Heart left ventricle (tissue), 16 donors: ENCODE results near the gene ELOVL1. TPM values are rescaled to one million over a fixed set of nuclear protein-coding genes. Genes with fewer than 3 reads are reported as not detected.

Experiments used
- ATAC-seq, 4 donors: fragments of 200-7000 bp; cut with Tn5 transposase; one replicate each; pipeline ENCODE4 v1.9.1; 2020 to 2022; ENCODE audit warnings: moderate library complexity in 4 of 4, mild to moderate bottlenecking in 3 of 4, moderate number of reproducible peaks in 1 of 4
- DNase-seq, 5 donors: peaks; one replicate each; pipeline ENCODE4 v3.0.0-alpha.2; 2020
- H3K27ac ChIP-seq, 12 donors: fragments of 200-600 bp; sonication (generic) in 4 of 12; one replicate each; pipeline versions ENCODE4 v1.5.0 to v1.8.0; 2016 to 2022; ENCODE audit warnings: mild to moderate bottlenecking in 2 of 12
- H3K27me3 ChIP-seq, 9 donors: fragments of 200-600 bp; sonication (generic) in 2 of 9; one replicate each; pipeline versions ENCODE4 v1.5.1 to v1.8.0; 2016 to 2022; ENCODE audit warnings: mild to moderate bottlenecking in 3 of 9
- H3K36me3 ChIP-seq, 9 donors: fragments of 200-600 bp; sonication (generic) in 2 of 9; one replicate each; pipeline versions ENCODE4 v1.5.0 to v1.8.0; 2018 to 2022; ENCODE audit warnings: mild to moderate bottlenecking in 2 of 9
- H3K4me1 ChIP-seq, 12 donors: fragments of 200-600 bp; sonication (generic) in 4 of 12; one replicate each; pipeline versions ENCODE4 v1.5.0 to v1.8.0; 2016 to 2022; ENCODE audit warnings: mild to moderate bottlenecking in 3 of 12
- H3K4me3 ChIP-seq, 12 donors: fragments of 200-600 bp; sonication (generic) in 4 of 12; one replicate each; pipeline versions ENCODE4 v1.5.0 to v1.8.0; 2017 to 2022; ENCODE audit warnings: mild to moderate bottlenecking in 9 of 12, moderate library complexity in 4 of 12
- H3K9me3 ChIP-seq, 12 donors: fragments of 200-600 bp; sonication (generic) in 4 of 12; one replicate each; pipeline versions ENCODE4 v1.5.0 to v1.8.0; 2016 to 2022; ENCODE audit warnings: mild to moderate bottlenecking in 1 of 12
- POLR2A ChIP-seq, 2 donors: fragments of 450-650 bp; IDR thresholded peaks; one replicate each; pipeline ENCODE4 v1.6.1; 2017; ENCODE audit warnings: antibody characterized with exemption in 2 of 2, mild to moderate bottlenecking in 2 of 2, moderate library complexity in 2 of 2
- WGBS, 4 donors: extraction: QIAGEN DNeasy Blood & Tissue Kit in 2 of 4; methylation state at CpG; one replicate each; pipeline versions ENCODE4 v1.1.5 to v1.1.7; 2013 to 2018; 5-methylcytosine and 5-hydroxymethylcytosine counted together
- intact Hi-C, 10 donors: fragments of 100-400 bp; cut with DNase I; formaldehyde crosslinking; loops; one replicate each; pipeline versions ENCODE4 v1.11.1 to v1.14.2; 2022
- polyA plus RNA-seq, 2 donors: library from polyadenylated mRNA; stranded (reverse); fragments of 200-250 nt; gene quantifications; one replicate each; pipeline ENCODE4 v1.2.3, GENCODE V29; 2013
- total RNA-seq, 9 donors: library from RNA; depleted of rRNA in 2 of 9; stranded (reverse); fragments of >200 nt in 2 of 9; fragmentation: NEBNext Ultra II Directional in 3 of 9; extraction: Animal tissue kit (Norgen Biotek cat#: 25700) in 3 of 9; gene quantifications; one replicate each; pipeline versions ENCODE4 v1.1.0 to v1.2.4, GENCODE V29; 2016 to 2023
- TF ChIP-seq, protein P1 (sequence below), 12 donors: fragments of 200-600 bp; sonication (generic) in 4 of 12; IDR thresholded peaks; one replicate each; pipeline versions ENCODE4 v1.5.0 to v1.8.0; 2018 to 2022; ENCODE audit warnings: antibody characterized with exemption in 12 of 12, mild to moderate bottlenecking in 5 of 12
- donor health status: ischemic (EF 13 %, LVEDD 7.1; RV severe dilation, severe dysfunction).
- donor health status: healthy with polysubstance abuse.
- donor health status: DM: no; HTN: yes; CAD: no.
- donor health status: DM: no; HTN: no; CAD: no.
- donor health status: ischemic (EF 25% LVEDD 6.9; RV normal size, moderate dysfunction).
- donor health status: ischemic (EF 25% LVEDD 5.7; RV mildly dilated, moderate dysfunction).
- donor health status: healthy.
- donor health status: DM: yes; HTN: yes; CAD: no.
- donor health status: ischemic (EF 35%, LVEDD 5.7; RV mildly dilated, moderate dysfunction).
- donor health status: nonischemic (EF 11% LVEDD 7.7; RV severe dilation, severe dysfunction).
- donor health status: DM: yes; HTN: yes; CAD: no.
- donor health status: PGD.
- donor health status: ischemic (EF 29% LVEDD 5.4; RV normal size, mild dysfunction).
- donor health status: nonischemic (EF 23%, LVEDD 6.1; RV moderate dilation, normal function).

Gene ELOVL1
- total and polyA plus RNA-seq, 11 donors = 22.1 to 93.4 (median 33.6) TPM

DNA sequence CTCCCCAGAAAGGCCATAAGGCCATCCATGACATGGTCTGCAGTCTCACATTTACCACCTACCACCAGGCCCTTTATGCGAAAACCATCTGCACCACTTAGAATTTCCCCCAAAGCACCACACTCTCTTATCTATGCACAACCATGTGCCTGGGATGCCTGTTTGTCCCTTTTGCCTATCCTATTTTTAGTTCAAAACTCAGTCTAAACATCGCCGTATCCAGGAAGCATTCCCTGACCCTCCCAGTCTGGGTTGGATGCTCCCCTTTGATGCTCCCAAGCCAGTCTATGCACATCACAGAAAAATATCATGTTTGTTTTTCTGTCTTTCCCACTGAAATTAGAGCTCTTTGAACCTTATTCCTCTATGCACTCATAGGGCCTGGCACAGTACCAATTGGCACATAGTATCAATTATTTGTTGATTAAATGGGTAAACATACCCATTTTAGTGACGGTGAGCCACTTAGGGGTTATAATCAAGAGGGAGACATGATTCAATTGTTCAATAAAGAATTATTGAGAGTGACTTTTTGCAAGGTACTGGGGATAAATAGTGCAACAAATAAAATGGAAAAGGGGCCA is 23.5 kb downstream of the ELOVL1 start:
- H3K27me3 ChIP-seq = no peaks in the 10 kb centered on the region
- DNase-seq (peak in 4 of 5 donors; percentile 40 to 62 (median 50)), ATAC-seq (peak; percentile 65 to 82 (median 68))
- TF ChIP-seq, protein P1, sequence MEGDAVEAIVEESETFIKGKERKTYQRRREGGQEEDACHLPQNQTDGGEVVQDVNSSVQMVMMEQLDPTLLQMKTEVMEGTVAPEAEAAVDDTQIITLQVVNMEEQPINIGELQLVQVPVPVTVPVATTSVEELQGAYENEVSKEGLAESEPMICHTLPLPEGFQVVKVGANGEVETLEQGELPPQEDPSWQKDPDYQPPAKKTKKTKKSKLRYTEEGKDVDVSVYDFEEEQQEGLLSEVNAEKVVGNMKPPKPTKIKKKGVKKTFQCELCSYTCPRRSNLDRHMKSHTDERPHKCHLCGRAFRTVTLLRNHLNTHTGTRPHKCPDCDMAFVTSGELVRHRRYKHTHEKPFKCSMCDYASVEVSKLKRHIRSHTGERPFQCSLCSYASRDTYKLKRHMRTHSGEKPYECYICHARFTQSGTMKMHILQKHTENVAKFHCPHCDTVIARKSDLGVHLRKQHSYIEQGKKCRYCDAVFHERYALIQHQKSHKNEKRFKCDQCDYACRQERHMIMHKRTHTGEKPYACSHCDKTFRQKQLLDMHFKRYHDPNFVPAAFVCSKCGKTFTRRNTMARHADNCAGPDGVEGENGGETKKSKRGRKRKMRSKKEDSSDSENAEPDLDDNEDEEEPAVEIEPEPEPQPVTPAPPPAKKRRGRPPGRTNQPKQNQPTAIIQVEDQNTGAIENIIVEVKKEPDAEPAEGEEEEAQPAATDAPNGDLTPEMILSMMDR (IDR thresholded peaks at IDR 0.05) = no peak
- TF ChIP-seq POLR2A (IDR thresholded peaks at IDR 0.05) = no peak
- no peaks in the 10 kb centered on the region for H3K36me3 ChIP-seq
- no peak overlapping the region for H3K4me3 ChIP-seq
- H3K4me1 ChIP-seq = peaks cover 0 to 54% (median 27%) of the 10 kb centered on the region in 12 donors
- peak overlapping the region; percentile 74 to 97 (median 92) for H3K27ac ChIP-seq
- H3K9me3 ChIP-seq = no peaks in the 10 kb centered on the region
- 13 to 26% (median 25%) methylated on average over 4 of the region's 4 CpGs for WGBS, 4 donors
- intact Hi-C loops = loop anchor here in 2 of 10 donors (2.0 to 5.0 kb wide), 2 partner anchors 42 kb away; partner anchors contain the start of gene TIE1 (in 1 of the 2)

DNA sequence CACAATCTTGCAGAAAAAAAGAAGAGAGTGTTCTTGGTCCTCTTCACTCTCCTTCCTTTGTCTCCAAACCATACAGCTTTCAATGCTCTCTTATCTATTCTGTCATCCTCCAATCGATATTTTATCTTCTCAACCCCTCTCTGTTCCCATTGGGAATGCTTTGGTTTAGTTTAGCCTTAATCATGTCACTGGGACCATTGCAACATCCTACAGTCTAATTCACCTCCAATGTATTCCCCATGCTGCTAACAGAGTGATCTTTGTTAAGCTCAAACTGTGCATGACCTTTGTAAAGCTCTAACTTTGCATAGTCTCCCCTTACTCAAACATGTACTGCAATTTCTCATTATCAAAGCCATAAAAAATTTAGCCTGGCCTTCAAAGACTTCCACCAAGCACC is 27.3 kb downstream of the ELOVL1 start:
- H3K27me3 ChIP-seq = no peaks in the 10 kb centered on the region
- TF ChIP-seq POLR2A (IDR thresholded peaks at IDR 0.05) = no peak
- TF ChIP-seq, protein P1 (IDR thresholded peaks at IDR 0.05) = no peak
- ATAC-seq (no peak), DNase-seq (no peak)
- peaks cover 0 to 26% (median 16%) of the 10 kb centered on the region in 12 donors for H3K4me1 ChIP-seq
- intact Hi-C loops = loop anchor here in 1 of 10 donors (5.0 kb wide), 1 partner anchor 38 kb away; the partner anchor contains the start of gene TIE1
- H3K27ac ChIP-seq = no peak overlapping the region
- H3K4me3 ChIP-seq = no peak overlapping the region
- WGBS, 4 donors = 46 to 65% (median 62%) methylated on average over 1 of the region's 1 CpG
- no peaks in the 10 kb centered on the region for H3K36me3 ChIP-seq
- H3K9me3 ChIP-seq = no peaks in the 10 kb centered on the region

DNA sequence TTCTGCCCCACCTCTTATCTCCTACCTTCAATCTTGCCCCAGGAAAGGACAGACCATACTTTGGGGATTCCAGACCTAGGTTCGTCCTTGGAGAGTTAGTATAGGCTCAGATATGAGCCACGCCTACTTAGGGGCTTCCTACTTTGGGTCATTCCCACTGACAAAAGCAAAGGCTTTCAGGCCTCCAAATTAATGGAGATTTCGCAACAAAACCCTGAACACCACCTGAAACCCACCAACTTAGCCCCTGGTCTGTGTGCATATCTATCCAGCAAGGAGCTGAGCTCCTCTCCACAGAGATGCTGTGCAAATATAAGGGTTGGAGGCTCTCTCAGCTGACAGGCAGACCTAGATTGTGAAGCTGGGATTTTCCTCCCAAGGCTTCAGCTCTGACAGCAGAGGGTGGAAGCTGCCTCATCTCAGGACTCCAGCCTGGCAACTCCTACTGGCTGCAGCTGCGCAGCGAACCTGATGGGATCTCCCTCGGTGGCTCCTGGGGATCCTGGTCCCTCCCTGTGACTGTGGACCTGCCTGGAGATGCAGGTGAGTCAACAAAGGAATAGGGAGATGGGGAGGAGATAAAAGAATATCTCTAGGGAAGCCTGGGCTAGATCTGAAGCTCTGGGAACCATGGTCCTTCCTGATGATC is 28.1 kb downstream of the ELOVL1 start:
- Histone ChIP-seq H3K4me3 (no peak overlapping the region), H3K9me3 (no peaks in the 10 kb centered on the region), H3K4me1 (peaks cover 0 to 21% (median 12%) of the 10 kb centered on the region in 12 donors), H3K36me3 (no peaks in the 10 kb centered on the region), H3K27ac (no peak overlapping the region), H3K27me3 (no peaks in the 10 kb centered on the region)
- TF ChIP-seq, protein P1 (IDR thresholded peaks at IDR 0.05) = no peak
- no peak for TF ChIP-seq POLR2A (IDR thresholded peaks at IDR 0.05)
- WGBS, 4 donors = 91 to 94% (median 92%) methylated on average over 6 of the region's 6 CpGs
- DNase-seq = no peak
- intact Hi-C loops = loop anchor here in 1 of 10 donors (5.0 kb wide), 1 partner anchor 37 kb away; the partner anchor contains the start of gene TIE1
- no peak for ATAC-seq

- WGBS, 4 donors = 74 to 92% (median 88%) methylated on average over 4 to 5 of the region's 5 CpGs
- H3K27me3 ChIP-seq = no peaks in the 10 kb centered on the region
- no peak for TF ChIP-seq POLR2A (IDR thresholded peaks at IDR 0.05)
- TF ChIP-seq, protein P1 (IDR thresholded peaks at IDR 0.05) = no peak
- H3K27ac ChIP-seq = no peak overlapping the region
- no peaks in the 10 kb centered on the region for H3K36me3 ChIP-seq
- ATAC-seq (no peak), DNase-seq (no peak)
- no peaks in the 10 kb centered on the region for H3K9me3 ChIP-seq
- intact Hi-C loops = no loop called here
- H3K4me3 ChIP-seq = no peak overlapping the region
- H3K4me1 ChIP-seq = peaks cover 0 to 3% (median 0%) of the 10 kb centered on the region in 12 donors
These were observed 29.8 kb downstream of the ELOVL1 start for GRCh38 chr1:43338001-43338400.
